ENCODE results near the gene PHF23.

Gene PHF23

DNA sequence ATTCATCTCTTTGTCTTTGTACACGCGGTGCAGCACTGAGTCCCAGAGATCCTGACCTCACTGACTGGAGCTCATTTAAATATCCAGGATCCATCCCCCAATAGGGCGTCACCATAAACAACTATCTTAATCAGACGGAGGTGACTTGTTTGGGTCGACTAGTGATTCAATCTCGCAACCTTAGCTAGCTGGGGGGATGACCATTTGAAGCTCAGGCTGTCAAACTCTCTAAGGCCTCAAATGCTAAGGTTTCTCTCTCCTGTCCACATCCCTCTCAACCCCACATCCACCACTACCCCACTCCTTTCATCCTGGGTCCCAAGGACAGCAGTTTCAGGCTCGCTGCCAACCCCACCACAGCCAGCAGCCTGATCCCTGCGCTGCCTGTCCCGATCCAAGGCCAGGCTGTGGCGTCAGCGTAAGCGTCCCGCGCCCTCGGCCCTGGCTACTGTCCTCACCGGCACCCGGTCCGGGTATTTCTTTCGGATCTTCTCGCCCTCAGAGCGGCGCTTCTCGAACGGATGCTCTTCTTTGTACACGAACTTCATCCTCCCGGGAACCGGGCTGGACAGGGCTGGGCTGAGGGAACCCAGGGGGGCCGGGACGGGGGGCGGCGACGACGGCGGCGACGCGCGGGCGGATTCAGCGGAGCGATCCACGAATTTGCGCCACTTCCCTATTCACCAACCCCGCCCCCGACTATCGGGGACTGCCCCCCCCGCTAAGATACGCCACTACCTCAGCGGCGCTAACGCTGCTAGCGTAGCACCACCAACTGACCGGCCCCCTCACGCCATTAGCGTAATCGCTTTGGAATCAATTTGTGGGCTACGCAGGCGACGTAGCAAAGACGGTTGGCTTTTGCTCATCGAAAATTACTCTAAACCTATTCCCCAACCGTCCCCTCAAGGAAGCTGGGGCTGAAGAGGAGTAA lies 2.8 kb upstream of the PHF23 start, which contains the start of gene GABARAP:
GABARAP (minus strand) TSS at position 667 of the 934 bp plus-strand sequence; CDS start at position 548, 119 bp downstream.
- peak; percentile 93 for DNase-seq (ENCODE audit: low read depth)
- no peak for TF ChIP-seq CTCF (conservative IDR thresholded peaks at IDR 0.05; ENCODE audit: low read depth, low read length)
- peak within 1 kb of the TSS; percentile 93 for H3K4me3 ChIP-seq (ENCODE audit: low read depth, low read length)

GRCh38 chr17:7241090-7241733 lies 2.0 kb upstream of the PHF23 start:
- no peak for DNase-seq (ENCODE audit: low read depth)
- H3K4me3 ChIP-seq (ENCODE audit: low read depth, low read length) = peak overlapping the region; percentile 93
- no peak for TF ChIP-seq CTCF (conservative IDR thresholded peaks at IDR 0.05; ENCODE audit: low read depth, low read length)

DNA sequence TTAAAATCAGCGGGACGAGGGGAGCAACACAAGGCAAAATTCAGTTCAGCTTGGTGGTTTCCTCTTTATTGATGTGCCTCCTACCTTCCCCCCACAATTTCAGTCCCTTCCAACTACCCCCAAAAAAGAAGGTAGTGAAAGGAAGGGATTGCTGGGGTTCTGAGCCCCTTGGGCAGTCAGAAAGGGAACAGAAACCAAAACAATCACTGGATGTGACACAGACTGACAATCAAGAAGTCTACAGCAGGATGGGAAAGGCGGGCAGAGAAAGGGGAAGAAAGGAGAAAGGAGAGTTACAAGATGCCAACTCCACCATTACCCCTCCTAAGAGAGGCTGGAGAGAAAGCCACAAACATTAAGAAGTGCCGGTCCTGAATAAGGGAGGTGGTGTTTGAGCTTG lies 1.1 kb upstream of the PHF23 start:
- no peak for DNase-seq (ENCODE audit: low read depth)
- peak overlapping the region; percentile 93 for H3K4me3 ChIP-seq (ENCODE audit: low read depth, low read length)
- TF ChIP-seq CTCF (conservative IDR thresholded peaks at IDR 0.05; ENCODE audit: low read depth, low read length) = no peak

DNA sequence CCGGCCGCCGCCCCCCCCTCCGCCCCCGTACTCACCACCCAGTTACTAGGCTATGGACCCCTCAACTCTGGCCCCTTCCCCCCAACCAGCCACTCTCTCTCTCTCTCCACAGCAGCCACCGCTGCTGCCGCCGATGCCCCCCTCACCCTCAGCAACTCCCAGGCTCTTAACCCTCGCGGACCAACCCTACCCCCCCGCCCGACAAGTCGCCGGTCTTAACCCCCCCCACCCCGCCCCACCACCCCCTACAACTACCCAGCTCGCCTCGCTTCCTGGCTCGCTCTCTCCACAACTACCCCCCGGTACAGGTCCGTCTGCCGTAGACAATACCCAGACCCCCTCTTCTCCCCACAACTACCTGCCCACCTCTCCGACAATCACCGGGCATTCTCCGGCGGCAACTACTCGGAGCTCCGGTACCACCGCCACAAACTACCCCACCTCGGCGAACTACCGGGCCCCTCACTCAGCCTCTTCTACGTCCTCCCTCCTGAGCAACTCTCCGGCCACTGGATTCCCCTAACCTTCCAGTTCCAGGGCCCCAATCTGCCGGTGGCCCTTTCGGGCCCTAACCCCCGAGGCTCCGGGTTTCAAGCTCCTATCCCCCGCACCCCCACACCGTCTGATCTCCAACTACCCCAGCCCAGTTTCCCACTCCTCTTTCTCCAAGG lies 702 bp downstream of the PHF23 start:
- DNase-seq (ENCODE audit: low read depth) = peak; percentile 43
- H3K4me3 ChIP-seq (ENCODE audit: low read depth, low read length) = peak overlapping the region; percentile 89
- no peak for TF ChIP-seq CTCF (conservative IDR thresholded peaks at IDR 0.05; ENCODE audit: low read depth, low read length)

- TF ChIP-seq CTCF (conservative IDR thresholded peaks at IDR 0.05; ENCODE audit: low read depth, low read length) = no peak
- DNase-seq (ENCODE audit: low read depth) = peak; percentile 75
- peak overlapping the region; percentile 89 for H3K4me3 ChIP-seq (ENCODE audit: low read depth, low read length)
Observed at GRCh38 chr17:7237761-7238419, 1.4 kb downstream of the PHF23 start.

- peak overlapping the region; percentile 89 for H3K4me3 ChIP-seq (ENCODE audit: low read depth, low read length)
- DNase-seq (ENCODE audit: low read depth) = no peak
- no peak for TF ChIP-seq CTCF (conservative IDR thresholded peaks at IDR 0.05; ENCODE audit: low read depth, low read length)
Observed at GRCh38 chr17:7237266-7237760, 1.9 kb downstream of the PHF23 start.
